A549 (cell line): Measurements from ENCODE around the gene FBXO31. TPM values are rescaled to one million over a fixed set of nuclear protein-coding genes. Genes with fewer than 3 reads are reported as not detected.

ENCODE experiments used
- ATAC-seq, 2 experiments: fragments of 200-7000 bp in 1 of 2; fragments of >200 bp in 1 of 2; cut with Nextera tagmentation in 1 of 2; cut with Tn5 transposase in 1 of 2; 3 replicates each; pipeline versions ENCODE4 v1.8.0 to v1.9.1; 2018 to 2020; ENCODE audit warnings: mild to moderate bottlenecking in 1 of 2, moderate library complexity in 1 of 2
- CTCF ChIA-PET: fragments of 300-600 bp; sonication (Branson Sonifier 250); formaldehyde crosslinking; extraction: SDS; loops from one replicate; lab custom pipeline; 2021; ENCODE audit warnings: antibody characterized with exemption, inconsistent platforms; lab: Yijun Ruan, JAX
- POLR2A ChIA-PET: fragments of 350-600 bp; formaldehyde crosslinking; extraction: SDS; loops from one replicate; lab custom pipeline; 2021; ENCODE audit warnings: antibody characterized with exemption, inconsistent platforms; lab: Yijun Ruan, JAX
- DNase-seq, 2 experiments: peaks; one replicate each; pipeline versions ENCODE4 v3.0.0 to v3.0.0-alpha.2; 2011 to 2016; ENCODE audit warnings: low read depth in 1 of 2, low spot score in 1 of 2
- FAIRE-seq: peaks from 2 replicates; lab custom pipeline; 2011; peaks lifted over from hg19 to GRCh38; lab: Jason Lieb, UNC
- H3K27ac ChIP-seq, 2 experiments: fragments of >200 bp; sonication (Bioruptor Twin); formaldehyde crosslinking; 3 replicates each; pipeline ENCODE4 v1.5.1; 2016 to 2017
- H3K4me1 ChIP-seq: fragments of >200 bp; sonication (Bioruptor Twin); formaldehyde crosslinking; 3 replicates; pipeline ENCODE4 v1.6.1; 2016
- H3K4me2 ChIP-seq: fragments of >200 bp; sonication (Bioruptor Twin); formaldehyde crosslinking; 3 replicates; pipeline ENCODE4 v1.6.1; 2016
- H3K4me3 ChIP-seq: fragments of >200 bp; sonication (Bioruptor Twin); formaldehyde crosslinking; 3 replicates; pipeline ENCODE4 v1.5.1; 2016
- H3K9me3 ChIP-seq: fragments of >200 bp; sonication (Bioruptor Twin); formaldehyde crosslinking; 3 replicates; pipeline ENCODE4 v1.6.1; 2016
- CEBPB ChIP-seq, 2 experiments: fragments of >200 bp in 1 of 2; sonication (Bioruptor Twin) in 1 of 2; formaldehyde crosslinking in 1 of 2; IDR thresholded peaks; 2 replicates each; pipeline ENCODE4 v1.6.1; 2012 to 2016
- CHD4 ChIP-seq: fragments of 200-600 bp; sonication (generic); IDR thresholded peaks from 2 replicates; pipeline ENCODE4 v1.6.1; 2016; ENCODE audit warnings: antibody characterized with exemption, mild to moderate bottlenecking, borderline replicate concordance
- FOSB ChIP-seq: fragments of 250-450 bp; sonication (Bioruptor Pico); IDR thresholded peaks from 2 replicates; pipeline ENCODE4 v1.5.0; 2020; ENCODE audit warnings: mild to moderate bottlenecking, moderate library complexity
- FOXS1 ChIP-seq: fragments of 250-450 bp; sonication (Bioruptor Pico); IDR thresholded peaks from 2 replicates; pipeline ENCODE4 v1.5.0; 2020; ENCODE audit warnings: mild to moderate bottlenecking, moderate library complexity
- JUN ChIP-seq, 2 experiments: fragments of >200 bp; sonication (Bioruptor Twin); formaldehyde crosslinking; IDR thresholded peaks; 2 replicates in 1 of 2; 3 replicates in 1 of 2; pipeline ENCODE4 v1.6.1; 2016 to 2017
- JUNB ChIP-seq: fragments of >200 bp; sonication (Bioruptor Twin); formaldehyde crosslinking; IDR thresholded peaks from 2 replicates; pipeline ENCODE4 v1.6.1; 2016
- MAFK ChIP-seq: fragments of 450-650 bp; IDR thresholded peaks from 2 replicates; pipeline ENCODE4 v1.6.1; 2014; ENCODE audit not compliant: partially characterized antibody
- PHF8 ChIP-seq: fragments of 200-600 bp; sonication (generic); IDR thresholded peaks from 2 replicates; pipeline ENCODE4 v1.6.1; 2016; ENCODE audit warnings: low read depth, mild to moderate bottlenecking, antibody characterized with exemption, moderate library complexity, borderline replicate concordance
- POLR2A ChIP-seq: IDR thresholded peaks from 2 replicates; pipeline ENCODE4 v1.6.1; 2012; ENCODE audit warnings: mild to moderate bottlenecking, low read length
- POLR2AphosphoS2 ChIP-seq: conservative IDR thresholded peaks from 2 replicates; pipeline ENCODE4 v1.6.1; 2012; ENCODE audit warnings: low read length, improper control_type of control experiment, inconsistent platforms
- ZSCAN20 ChIP-seq: fragments of 250-450 bp; sonication (Bioruptor Pico); IDR thresholded peaks from 2 replicates; pipeline ENCODE4 v1.8.0; 2022; ENCODE audit warnings: mild to moderate bottlenecking, moderate library complexity
- WGBS: methylation state at CpG from one replicate; pipeline ENCODE4 v1.1.6; 2017; ENCODE audit errors: missing lambda C conversion rate; 5-methylcytosine and 5-hydroxymethylcytosine counted together
- polyA plus RNA-seq, 4 experiments: library from polyadenylated mRNA; depleted of rRNA in 3 of 4; stranded (reverse); fragments of >200 nt; fragmentation: RNase III in 1 of 4; extraction: RNeasy Plus Mini Kit Qiagen cat#74134 plus additional on column Dnase treatment in 1 of 4; gene quantifications; 2 replicates in 3 of 4; 3 replicates in 1 of 4; pipeline ENCODE4 v1.2.3, GENCODE V29; 2011 to 2017
- TF ChIP-seq, protein P1 (sequence below): fragments of >200 bp; sonication (Bioruptor Twin); formaldehyde crosslinking; IDR thresholded peaks from 2 replicates; pipeline ENCODE4 v1.6.1; 2016
- TF ChIP-seq, protein P2 (sequence below): fragments of 250-450 bp; sonication (Bioruptor Pico); IDR thresholded peaks from 2 replicates; pipeline ENCODE4 v1.5.0; 2021; ENCODE audit warnings: mild to moderate bottlenecking, moderate library complexity, borderline replicate concordance
- TF ChIP-seq, protein P3 (sequence below): fragments of 150-350 bp; IDR thresholded peaks from 2 replicates; pipeline ENCODE4 v1.6.1; 2014; ENCODE audit warnings: low read depth, mild to moderate bottlenecking, low read length
- TF ChIP-seq, protein P4 (sequence below): fragments of 450-650 bp; IDR thresholded peaks from 2 replicates; pipeline ENCODE4 v1.6.1; 2014; ENCODE audit warnings: antibody characterized with exemption
- TF ChIP-seq, protein P5 (sequence below): fragments of 200-600 bp; sonication (generic); IDR thresholded peaks from 2 replicates; pipeline ENCODE4 v1.6.1; 2016; ENCODE audit warnings: antibody characterized with exemption, mild to moderate bottlenecking, moderate library complexity

Gene FBXO31
- polyA plus RNA-seq, 2 of the 4 experiments (the other 2 are of a cell fraction), result 10.5 to 11.1 TPM

DNA sequence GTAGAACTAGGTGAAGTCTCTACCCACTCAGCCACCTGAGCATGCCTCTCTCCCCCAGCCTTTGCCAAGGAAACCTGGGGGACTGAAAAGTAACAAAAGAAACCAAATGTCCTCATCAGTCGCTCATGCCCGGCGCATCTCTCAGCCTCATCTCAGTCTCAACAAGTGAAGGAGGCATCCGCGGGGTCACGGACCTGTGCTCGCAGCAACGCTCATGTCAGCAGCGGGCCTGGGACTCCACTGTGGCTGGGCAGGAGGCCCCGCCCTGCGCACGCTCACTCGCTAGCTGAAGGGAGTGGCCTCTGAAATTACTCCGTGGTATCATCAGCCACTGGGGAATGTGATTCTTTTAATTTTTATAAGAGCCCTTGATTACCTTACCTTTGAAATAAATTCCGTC lies 39.9 kb upstream of the FBXO31 start:
- Histone ChIP-seq H3K4me2 (no peak overlapping the region), H3K4me1 (no peaks in the 10 kb centered on the region), H3K27ac (no peak overlapping the region), H3K4me3 (no peak overlapping the region), H3K9me3 (0 out of 3 replicates have a peak, but pooled peaks cover 4% of the 10 kb centered on the region)
- no peak for TF ChIP-seq POLR2A
- no peak for TF ChIP-seq JUN (IDR thresholded peaks at IDR 0.05)
- no peak for TF ChIP-seq FOXS1 (CRISPR knock-in tag)
- TF ChIP-seq, protein P1, sequence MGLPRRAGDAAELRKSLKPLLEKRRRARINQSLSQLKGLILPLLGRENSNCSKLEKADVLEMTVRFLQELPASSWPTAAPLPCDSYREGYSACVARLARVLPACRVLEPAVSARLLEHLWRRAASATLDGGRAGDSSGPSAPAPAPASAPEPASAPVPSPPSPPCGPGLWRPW, result no peak
- no peak for TF ChIP-seq PHF8
- TF ChIP-seq, protein P2, sequence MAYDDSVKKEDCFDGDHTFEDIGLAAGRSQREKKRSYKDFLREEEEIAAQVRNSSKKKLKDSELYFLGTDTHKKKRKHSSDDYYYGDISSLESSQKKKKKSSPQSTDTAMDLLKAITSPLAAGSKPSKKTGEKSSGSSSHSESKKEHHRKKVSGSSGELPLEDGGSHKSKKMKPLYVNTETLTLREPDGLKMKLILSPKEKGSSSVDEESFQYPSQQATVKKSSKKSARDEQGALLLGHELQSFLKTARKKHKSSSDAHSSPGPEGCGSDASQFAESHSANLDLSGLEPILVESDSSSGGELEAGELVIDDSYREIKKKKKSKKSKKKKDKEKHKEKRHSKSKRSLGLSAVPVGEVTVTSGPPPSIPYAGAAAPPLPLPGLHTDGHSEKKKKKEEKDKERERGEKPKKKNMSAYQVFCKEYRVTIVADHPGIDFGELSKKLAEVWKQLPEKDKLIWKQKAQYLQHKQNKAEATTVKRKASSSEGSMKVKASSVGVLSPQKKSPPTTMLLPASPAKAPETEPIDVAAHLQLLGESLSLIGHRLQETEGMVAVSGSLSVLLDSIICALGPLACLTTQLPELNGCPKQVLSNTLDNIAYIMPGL (CRISPR knock-in tag), result no peak
- no peak for TF ChIP-seq ZSCAN20 (CRISPR knock-in tag)
- ChIA-PET CTCF (interaction anchor here (11.2 kb wide), 1 partner anchor 212 kb away, joined by 153 read pairs; no protein-coding TSS in a partner anchor), POLR2A (no interaction called here)
- FAIRE-seq, result no peak
- 96% methylated on average over 15 of the region's 15 CpGs for WGBS
- ATAC-seq, result no peak
- no peak for DNase-seq

DNA sequence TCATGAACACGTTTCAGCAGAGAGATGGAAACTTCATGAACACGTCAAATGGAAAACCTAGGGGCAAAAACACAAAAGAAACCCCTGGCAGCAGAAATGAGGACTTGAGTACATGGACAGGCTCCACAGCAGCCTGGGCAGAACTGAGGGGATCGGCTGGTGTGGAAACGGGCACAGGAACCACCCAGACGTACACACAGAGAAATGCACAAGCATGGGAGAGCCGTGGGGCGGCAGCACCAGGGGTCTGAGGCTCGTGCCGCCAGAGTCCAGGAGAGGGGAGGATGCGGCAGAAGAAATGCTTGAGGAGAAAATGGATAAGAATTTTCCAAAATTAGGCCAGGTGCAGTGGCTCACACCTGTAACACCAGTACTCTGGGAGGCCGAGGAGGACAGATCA lies 38.5 kb upstream of the FBXO31 start:
- Histone ChIP-seq H3K4me3 (no peak overlapping the region), H3K4me2 (no peak overlapping the region), H3K4me1 (no peaks in the 10 kb centered on the region), H3K27ac (no peak overlapping the region), H3K9me3 (0 out of 3 replicates have a peak, but pooled peaks cover 4% of the 10 kb centered on the region)
- FAIRE-seq (no peak), ATAC-seq (no peak), DNase-seq (no peak)
- ChIA-PET POLR2A (no interaction called here), CTCF (interaction anchor here (11.2 kb wide), 1 partner anchor 214 kb away, joined by 153 read pairs; no protein-coding TSS in a partner anchor)
- TF ChIP-seq MAFK, result no peak
- TF ChIP-seq CHD4, result no peak
- TF ChIP-seq, protein P3, sequence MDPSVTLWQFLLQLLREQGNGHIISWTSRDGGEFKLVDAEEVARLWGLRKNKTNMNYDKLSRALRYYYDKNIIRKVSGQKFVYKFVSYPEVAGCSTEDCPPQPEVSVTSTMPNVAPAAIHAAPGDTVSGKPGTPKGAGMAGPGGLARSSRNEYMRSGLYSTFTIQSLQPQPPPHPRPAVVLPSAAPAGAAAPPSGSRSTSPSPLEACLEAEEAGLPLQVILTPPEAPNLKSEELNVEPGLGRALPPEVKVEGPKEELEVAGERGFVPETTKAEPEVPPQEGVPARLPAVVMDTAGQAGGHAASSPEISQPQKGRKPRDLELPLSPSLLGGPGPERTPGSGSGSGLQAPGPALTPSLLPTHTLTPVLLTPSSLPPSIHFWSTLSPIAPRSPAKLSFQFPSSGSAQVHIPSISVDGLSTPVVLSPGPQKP, result no peak
- no peak for TF ChIP-seq CEBPB (IDR thresholded peaks at IDR 0.05)
- TF ChIP-seq, protein P4, sequence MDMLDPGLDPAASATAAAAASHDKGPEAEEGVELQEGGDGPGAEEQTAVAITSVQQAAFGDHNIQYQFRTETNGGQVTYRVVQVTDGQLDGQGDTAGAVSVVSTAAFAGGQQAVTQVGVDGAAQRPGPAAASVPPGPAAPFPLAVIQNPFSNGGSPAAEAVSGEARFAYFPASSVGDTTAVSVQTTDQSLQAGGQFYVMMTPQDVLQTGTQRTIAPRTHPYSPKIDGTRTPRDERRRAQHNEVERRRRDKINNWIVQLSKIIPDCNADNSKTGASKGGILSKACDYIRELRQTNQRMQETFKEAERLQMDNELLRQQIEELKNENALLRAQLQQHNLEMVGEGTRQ, result no peak
- no peak for TF ChIP-seq FOSB
- TF ChIP-seq, protein P5, sequence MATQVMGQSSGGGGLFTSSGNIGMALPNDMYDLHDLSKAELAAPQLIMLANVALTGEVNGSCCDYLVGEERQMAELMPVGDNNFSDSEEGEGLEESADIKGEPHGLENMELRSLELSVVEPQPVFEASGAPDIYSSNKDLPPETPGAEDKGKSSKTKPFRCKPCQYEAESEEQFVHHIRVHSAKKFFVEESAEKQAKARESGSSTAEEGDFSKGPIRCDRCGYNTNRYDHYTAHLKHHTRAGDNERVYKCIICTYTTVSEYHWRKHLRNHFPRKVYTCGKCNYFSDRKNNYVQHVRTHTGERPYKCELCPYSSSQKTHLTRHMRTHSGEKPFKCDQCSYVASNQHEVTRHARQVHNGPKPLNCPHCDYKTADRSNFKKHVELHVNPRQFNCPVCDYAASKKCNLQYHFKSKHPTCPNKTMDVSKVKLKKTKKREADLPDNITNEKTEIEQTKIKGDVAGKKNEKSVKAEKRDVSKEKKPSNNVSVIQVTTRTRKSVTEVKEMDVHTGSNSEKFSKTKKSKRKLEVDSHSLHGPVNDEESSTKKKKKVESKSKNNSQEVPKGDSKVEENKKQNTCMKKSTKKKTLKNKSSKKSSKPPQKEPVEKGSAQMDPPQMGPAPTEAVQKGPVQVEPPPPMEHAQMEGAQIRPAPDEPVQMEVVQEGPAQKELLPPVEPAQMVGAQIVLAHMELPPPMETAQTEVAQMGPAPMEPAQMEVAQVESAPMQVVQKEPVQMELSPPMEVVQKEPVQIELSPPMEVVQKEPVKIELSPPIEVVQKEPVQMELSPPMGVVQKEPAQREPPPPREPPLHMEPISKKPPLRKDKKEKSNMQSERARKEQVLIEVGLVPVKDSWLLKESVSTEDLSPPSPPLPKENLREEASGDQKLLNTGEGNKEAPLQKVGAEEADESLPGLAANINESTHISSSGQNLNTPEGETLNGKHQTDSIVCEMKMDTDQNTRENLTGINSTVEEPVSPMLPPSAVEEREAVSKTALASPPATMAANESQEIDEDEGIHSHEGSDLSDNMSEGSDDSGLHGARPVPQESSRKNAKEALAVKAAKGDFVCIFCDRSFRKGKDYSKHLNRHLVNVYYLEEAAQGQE, result no peak
- TF ChIP-seq POLR2AphosphoS2, result no peak
- TF ChIP-seq JUNB, result no peak
- 93% methylated on average over 11 of the region's 11 CpGs for WGBS
